Endothelial cell of umbilical vein (primary cell): ENCODE data around the gene NELFB. TPM values are rescaled to one million over a fixed set of nuclear protein-coding genes. Genes with fewer than 3 reads are reported as not detected.

Experiments
- BruUV-seq: library from RNA; stranded (reverse); fragments of 400-500 nt; replicated peaks from 2 replicates; lab custom pipeline; 2021; lab: Mats Ljungman, UMichigan
- CTCF ChIA-PET: fragments of 300-600, 350-600 bp; sonication (Branson Sonifier 250); formaldehyde crosslinking; loops from one replicate; lab custom pipeline; 2021; ENCODE audit warnings: antibody characterized with exemption, inconsistent platforms; lab: Charles Lee
- POLR2A ChIA-PET: fragments of 300-600, 350-600 bp; sonication (Branson Sonifier 250); formaldehyde crosslinking; loops from one replicate; lab custom pipeline; 2021; ENCODE audit warnings: antibody characterized with exemption, inconsistent platforms; lab: Charles Lee
- DNase-seq: peaks from one replicate; pipeline ENCODE4 v3.0.0-alpha.2; 2011; ENCODE audit warnings: low read depth, low spot score
- FAIRE-seq: peaks from 2 replicates; lab custom pipeline; 2011; peaks lifted over from hg19 to GRCh38; lab: Jason Lieb, UNC
- H2AFZ ChIP-seq: 2 replicates; pipeline ENCODE4 v1.6.0; 2012; ENCODE audit warnings: low read depth, low read length, control low read depth, inconsistent platforms
- H3K27ac ChIP-seq: 2 replicates; pipeline ENCODE4 v1.5.1; 2011; ENCODE audit warnings: low read depth, mild to moderate bottlenecking, control low read depth, low read length, moderate library complexity; ENCODE audit not compliant: insufficient read depth
- H3K27me3 ChIP-seq, 2 experiments: 2 replicates each; pipeline versions ENCODE4 v1.6.0 to v1.6.1; 2011; ENCODE audit warnings: low read length in 2 of 2, mixed read lengths in 1 of 2; ENCODE audit not compliant: control insufficient read depth in 2 of 2, insufficient read depth in 2 of 2
- H3K36me3 ChIP-seq, 2 experiments: 2 replicates in 1 of 2; 3 replicates in 1 of 2; pipeline ENCODE4 v1.5.1; 2011; ENCODE audit warnings: low read length in 2 of 2, mild to moderate bottlenecking in 1 of 2, moderate library complexity in 1 of 2; ENCODE audit not compliant: control insufficient read depth in 2 of 2, insufficient read depth in 2 of 2; ENCODE audit errors: extremely low read depth in 1 of 2
- H3K4me1 ChIP-seq: 3 replicates; pipeline ENCODE4 v1.5.1; 2011; ENCODE audit warnings: mild to moderate bottlenecking, low read length; ENCODE audit not compliant: control insufficient read depth, insufficient read depth; ENCODE audit errors: extremely low read depth
- H3K4me2 ChIP-seq: 2 replicates; pipeline ENCODE4 v1.6.1; 2011; ENCODE audit warnings: low read length, control low read depth, mixed read lengths; ENCODE audit not compliant: insufficient read depth
- H3K4me3 ChIP-seq, 3 experiments: fragments of 200-600 bp in 1 of 3; sonication (generic), shearing (Covaris generic) in 1 of 3; replicated peaks in 1 of 3; 2 replicates each; pipeline ENCODE4 v1.5.1; 2011 to 2016; ENCODE audit warnings: control low read depth in 3 of 3, low read length in 3 of 3, mild to moderate bottlenecking in 2 of 3, inconsistent platforms in 1 of 3, low read depth in 1 of 3, moderate library complexity in 1 of 3; ENCODE audit not compliant: insufficient read depth in 1 of 3
- H3K79me2 ChIP-seq: 2 replicates; pipeline ENCODE4 v1.6.0; 2012; ENCODE audit warnings: low read length, inconsistent platforms; ENCODE audit not compliant: control insufficient read depth, insufficient read depth
- H3K9ac ChIP-seq: replicated peaks from 2 replicates; pipeline ENCODE3; 2011; ENCODE audit warnings: low read length, control low read depth; ENCODE audit not compliant: insufficient read depth; ENCODE audit errors: extremely low read depth
- H3K9me1 ChIP-seq: replicated peaks from 3 replicates; pipeline ENCODE4 v1.6.0; 2011; ENCODE audit warnings: mild to moderate bottlenecking, low read length; ENCODE audit not compliant: control insufficient read depth, insufficient read depth; ENCODE audit errors: extremely low read depth
- H3K9me3 ChIP-seq: replicated peaks from 2 replicates; pipeline ENCODE4 v1.5.1; 2012; ENCODE audit warnings: low read length, inconsistent platforms; ENCODE audit not compliant: control insufficient read depth, insufficient read depth
- H4K20me1 ChIP-seq: replicated peaks from 2 replicates; pipeline ENCODE3; 2011; ENCODE audit warnings: mild to moderate bottlenecking, low read length; ENCODE audit not compliant: control insufficient read depth, insufficient read depth; ENCODE audit errors: extremely low read depth
- CTCF ChIP-seq, 2 donors: IDR thresholded peaks; 1 replicate in 1 of 2; 2 replicates in 1 of 2; pipeline ENCODE4 v1.5.1; 2011; ENCODE audit warnings: low read length in 2 of 2, mild to moderate bottlenecking in 2 of 2, moderate library complexity in 2 of 2, control low read depth in 1 of 2, inconsistent platforms in 1 of 2, low read depth in 1 of 2; ENCODE audit not compliant: insufficient read depth in 1 of 2; ENCODE audit errors: extremely low read depth in 1 of 2
- EZH2 ChIP-seq: IDR thresholded peaks from 2 replicates; pipeline ENCODE4 v1.6.1; 2012; ENCODE audit warnings: borderline replicate concordance, low read depth, mild to moderate bottlenecking, moderate library complexity, low read length, inconsistent platforms; ENCODE audit not compliant: severe bottlenecking
- FOS ChIP-seq: IDR thresholded peaks from 2 replicates; pipeline ENCODE4 v1.6.1; 2011; ENCODE audit warnings: mild to moderate bottlenecking, low read length, moderate library complexity, borderline replicate concordance; ENCODE audit not compliant: insufficient read depth
- GATA2 ChIP-seq: IDR thresholded peaks from 2 replicates; pipeline ENCODE4 v1.7.0; 2011; ENCODE audit warnings: low read depth, mild to moderate bottlenecking, moderate library complexity, mixed read lengths, low read length; ENCODE audit not compliant: insufficient read length, insufficient read depth
- JUN ChIP-seq: IDR thresholded peaks from 2 replicates; pipeline ENCODE4 v1.6.1; 2011; ENCODE audit warnings: borderline replicate concordance, low read depth; ENCODE audit not compliant: insufficient read length, insufficient read depth
- MAX ChIP-seq: IDR thresholded peaks from 2 replicates; pipeline ENCODE4 v1.6.1; 2011; ENCODE audit not compliant: insufficient read depth, insufficient read length
- MYC ChIP-seq: IDR thresholded peaks from one replicate; pipeline ENCODE4 v1.6.1; 2011; ENCODE audit warnings: mild to moderate bottlenecking, low read depth, low read length
- POLR2A ChIP-seq: IDR thresholded peaks from 2 replicates; pipeline ENCODE4 v1.6.1; 2012; ENCODE audit warnings: low read depth, mild to moderate bottlenecking, control low read depth, low read length
- POLR2AphosphoS5 ChIP-seq: IDR thresholded peaks from 2 replicates; pipeline ENCODE4 v1.6.1; 2012; ENCODE audit warnings: low read depth, mild to moderate bottlenecking, control low read depth, low read length, moderate library complexity; ENCODE audit not compliant: insufficient read depth
- dilution Hi-C: fragments of 300-500 bp; cut with MboI; formaldehyde crosslinking; loops from one replicate; pipeline ENCODE4 v1.15.0; 2019; ENCODE audit warnings: low sequenced_read_pairs; ENCODE audit not compliant: extremely low pct_ligation_motif_present
- intact Hi-C: fragments of 100-400 bp; cut with micrococcal nuclease; formaldehyde crosslinking; loops from one replicate; pipeline ENCODE4 v1.10.0; 2022
- polyA plus RNA-seq, 4 experiments: library from polyadenylated mRNA; depleted of rRNA in 3 of 4; stranded (reverse) in 3 of 4; unstranded in 1 of 4; fragments of >200 nt; gene quantifications; 2 replicates each; pipeline versions ENCODE4 v1.2.1 to v1.2.3, GENCODE V29; 2011 to 2012; ENCODE audit warnings: missing spikeins in 1 of 4
- total RNA-seq: library from RNA; stranded (reverse); gene quantifications from 2 replicates; pipeline ENCODE4 v1.2.3, GENCODE V29; 2021

The NELFB gene
- total and polyA plus RNA-seq, 2 donors (not counting 3 experiments of a cell fraction or from before 2014, with no cell fraction given), result 62.3 to 76.1 TPM

- ChIA-PET CTCF (interaction anchor here (0.9 to 1.3 kb wide), 3 partner anchors 19 to 44 kb away, joined by 4 read pairs; partner anchors contain the start of gene NRARP), POLR2A (no interaction called here)
- no TSS peak for BruUV-seq
- no peak overlapping the region for H2AFZ ChIP-seq
- H3K79me2 ChIP-seq, result peaks cover 42% of the 10 kb centered on the region
- H4K20me1 ChIP-seq, result no peaks in the 10 kb centered on the region
- H3K36me3 ChIP-seq, result peaks cover 10% of the 10 kb centered on the region in 2 experiments
- FAIRE-seq (no peak), DNase-seq (no peak)
- intact Hi-C loops, result no loop called here
- H3K4me1 ChIP-seq, result peaks cover 28% of the 10 kb centered on the region
- no peak overlapping the region for H3K9ac ChIP-seq
- no peak overlapping the region for H3K4me2 ChIP-seq
- H3K27me3 ChIP-seq, result no peaks in the 10 kb centered on the region
- H3K4me3 ChIP-seq, result no peak overlapping the region
- no peaks in the 10 kb centered on the region for H3K9me3 ChIP-seq
- H3K27ac ChIP-seq, result no peak overlapping the region
- no peaks in the 10 kb centered on the region for H3K9me1 ChIP-seq
- TF ChIP-seq POLR2AphosphoS5 (no peak), FOS (no peak), EZH2 (no peak), MYC (no peak), POLR2A (no peak), CTCF (IDR thresholded peaks at IDR 0.05; ENCODE audit: extremely low read depth in 1 of 2, insufficient read depth in 1 of 2, low read depth in 1 of 2, low read length in 2 of 2) (no peak), GATA2 (no peak), JUN (no peak), MAX (no peak)
- dilution Hi-C loops, result no loop called here
Measured at GRCh38 chr9:137280474-137281344, 25.6 kb downstream of the NELFB start.
